Motor neuron (in vitro differentiated cells): ENCODE data around the gene DOLPP1. TPM values are rescaled to one million over a fixed set of nuclear protein-coding genes. Genes with fewer than 3 reads are reported as not detected.
A peak's percentile ranks its signal among the peaks of the same experiment; 100 is the strongest.
"Not testable (repeated sequence)": the region's sequence is repeated elsewhere in the genome, so short reads cannot be mapped to it uniquely, and the experiment has no call there.

ENCODE experiments used
- ATAC-seq, 8 experiments: fragments of 200-7000 bp; cut with Tn5 transposase; replicated peaks in 6 of 8; 2 replicates each; pipeline ENCODE4 v1.8.0; 2021; ENCODE audit warnings: mild to moderate bottlenecking in 8 of 8, moderate library complexity in 8 of 8
- H3K27ac ChIP-seq, 2 donors: fragments of 250-450 bp; sonication (Bioruptor Pico); 2 replicates each; pipeline ENCODE4 v1.9.0; 2021; ENCODE audit warnings: antibody characterized with exemption in 2 of 2, mild to moderate bottlenecking in 2 of 2, moderate library complexity in 1 of 2
- H3K4me1 ChIP-seq, 2 donors: fragments of 250-450 bp; sonication (Bioruptor Pico); replicated peaks in 1 of 2; 2 replicates each; pipeline ENCODE4 v1.6.1; 2021; ENCODE audit warnings: antibody characterized with exemption in 2 of 2, mild to moderate bottlenecking in 2 of 2, moderate library complexity in 1 of 2
- H3K4me3 ChIP-seq, 5 donors: fragments of 250-450 bp; sonication (Bioruptor Pico); 2 replicates each; pipeline ENCODE4 v1.9.0; 2021; ENCODE audit warnings: antibody characterized with exemption in 5 of 5, mild to moderate bottlenecking in 5 of 5, moderate library complexity in 4 of 5
- WGBS, 10 experiments: fragments of 450-650 bp; shearing (Covaris generic); methylation state at CpG; one replicate each; pipeline ENCODE4 v1.0.0; 2022; 5-methylcytosine and 5-hydroxymethylcytosine counted together
- in situ Hi-C, 9 experiments: fragments of 400-800 bp; cut with MboI; loops; one replicate each; pipeline ENCODE4 v1.15.0; 2021; ENCODE audit warnings: low sequenced_read_pairs in 9 of 9, low pct_unique_long_range_greater_than_20kb in 2 of 9; ENCODE audit not compliant: unreplicated experiment in 9 of 9
- total RNA-seq, 8 experiments: library from RNA; unstranded; fragments of 300-600 nt; gene quantifications; 2 replicates each; pipeline versions ENCODE4 v1.2.3 to v1.2.4, GENCODE V29; 2022

DOLPP1 gene
- 10 to 100 TPM; 11.3 to 32.2 (median 17.4) TPM for total RNA-seq

GRCh38 chr9:129080601-129081387 lies at the start of gene DOLPP1:
Gene DOLPP1 (plus strand): TSS chr9:129081111. CDS start chr9:129081132, 21 bp downstream.
- peak within 1 kb of the TSS; percentile 95 to 97 for H3K27ac ChIP-seq
- 0 to 2% (median 0%) methylated on average over 2 to 10 of the region's 70 CpGs; no CpG with 5 or more reads in 5 of the 10 experiments for WGBS, 10 experiments
- in situ Hi-C loops: no loop called here
- peak; percentile 91 to 97 (median 96) for ATAC-seq
- peaks cover 7 to 14% of the 10 kb centered on the region in 2 donors for H3K4me1 ChIP-seq
- H3K4me3 ChIP-seq: peak within 1 kb of the TSS; percentile 76 to 100 (median 96)

GRCh38 chr9:129031514-129031913 lies 49.4 kb upstream of the DOLPP1 start:
- no peak for ATAC-seq
- Histone ChIP-seq H3K4me1 (peaks cover 17 to 18% of the 10 kb centered on the region in 2 donors), H3K27ac (no peak overlapping the region), H3K4me3 (no peak overlapping the region)
- in situ Hi-C loops: no loop called here
- 60 to 100% (median 77%) methylated on average over 1 to 3 of the region's 4 CpGs; no CpG with 5 or more reads in 5 of the 10 experiments for WGBS, 10 experiments

- in situ Hi-C loops: no loop called here
- Histone ChIP-seq H3K27ac (no peak overlapping the region), H3K4me3 (no peak overlapping the region), H3K4me1 (peaks cover 14% of the 10 kb centered on the region in 2 donors)
- peak in 1 of 8 experiments; percentile 3 for ATAC-seq
- 49 to 100% (median 85%) methylated on average over 1 to 9 of the region's 12 CpGs; no CpG with 5 or more reads in 2 of the 10 experiments for WGBS, 10 experiments
These were observed 48.3 kb upstream of the DOLPP1 start for GRCh38 chr9:129032541-129033159.

GRCh38 chr9:129033216-129033615 lies 47.7 kb upstream of the DOLPP1 start:
- H3K4me1 ChIP-seq: peaks cover 16 to 17% of the 10 kb centered on the region in 2 donors
- no peak overlapping the region for H3K4me3 ChIP-seq
- H3K27ac ChIP-seq: no peak overlapping the region
- in situ Hi-C loops: no loop called here
- WGBS, 10 experiments: 70 to 100% (median 81%) methylated on average over 1 to 8 of the region's 8 CpGs
- ATAC-seq: no peak

- H3K4me1 ChIP-seq: peaks cover 8 to 11% of the 10 kb centered on the region in 2 donors
- ATAC-seq: peak in 5 of 8 experiments; percentile 5 to 23 (median 16)
- in situ Hi-C loops: not testable (repeated sequence)
- WGBS, 10 experiments: 0 to 90% (median 12%) methylated on average over 1 to 3 of the region's 13 CpGs; no CpG with 5 or more reads in 5 of the 10 experiments
- peak overlapping the region; percentile 21 to 90 (median 23) for H3K4me3 ChIP-seq
- peak overlapping the region; percentile 51 to 69 for H3K27ac ChIP-seq
These were observed 45.1 kb upstream of the DOLPP1 start for GRCh38 chr9:129035838-129036237.

- in situ Hi-C loops: no loop called here
- 0 to 2% (median 0%) methylated on average over 1 to 18 of the region's 49 CpGs; no CpG with 5 or more reads in 4 of the 10 experiments for WGBS, 10 experiments
- peak; percentile 95 to 97 (median 96) for ATAC-seq
- H3K4me3 ChIP-seq: peak within 1 kb of the TSS; percentile 81 to 96 (median 91)
- peak within 1 kb of the TSS; percentile 51 to 69 for H3K27ac ChIP-seq
- peaks cover 8 to 11% of the 10 kb centered on the region in 2 donors for H3K4me1 ChIP-seq
These were observed 44.5 kb upstream of the DOLPP1 start, which contains the start of gene MIGA2 for GRCh38 chr9:129036241-129036922. Gene MIGA2 (plus strand): TSS chr9:129036626. CDS start chr9:129040595, 3,969 bp downstream.

GRCh38 chr9:129036923-129037766 lies 43.8 kb upstream of the DOLPP1 start:
- WGBS, 10 experiments: 0 to 60% (median 4%) methylated on average over 1 to 5 of the region's 32 CpGs; no CpG with 5 or more reads in 3 of the 10 experiments
- ATAC-seq: no peak
- H3K27ac ChIP-seq: peak overlapping the region in 1 of 2 donors; percentile 31

GRCh38 chr9:129037767-129038098 lies 43.2 kb upstream of the DOLPP1 start:
- no peak for ATAC-seq
- Histone ChIP-seq H3K4me3 (peak overlapping the region in 3 of 5 donors; percentile 81 to 94 (median 90)), H3K4me1 (peaks cover 8 to 11% of the 10 kb centered on the region in 2 donors), H3K27ac (no peak overlapping the region)
- in situ Hi-C loops: no loop called here
- 69 to 80% (median 80%) methylated on average over 1 to 3 of the region's 6 CpGs; no CpG with 5 or more reads in 7 of the 10 experiments for WGBS, 10 experiments

More at GRCh38 chr9:129036923-129037766, 43.8 kb upstream of the DOLPP1 start:
- in situ Hi-C loops: no loop called here
- H3K4me3 ChIP-seq: peak overlapping the region; percentile 81 to 96 (median 91)
- peaks cover 8 to 11% of the 10 kb centered on the region in 2 donors for H3K4me1 ChIP-seq

- no peak overlapping the region for H3K27ac ChIP-seq
- H3K4me3 ChIP-seq: peak overlapping the region in 1 of 5 donors; percentile 94
- WGBS, 10 experiments: 40 to 93% (median 83%) methylated on average over 1 to 3 of the region's 8 CpGs; no CpG with 5 or more reads in 5 of the 10 experiments
- ATAC-seq: no peak
- in situ Hi-C loops: no loop called here
- peaks cover 8 to 11% of the 10 kb centered on the region in 2 donors for H3K4me1 ChIP-seq
These were observed 42.6 kb upstream of the DOLPP1 start for GRCh38 chr9:129038109-129038852.

- ATAC-seq: no peak
- H3K4me3 ChIP-seq: no peak overlapping the region
- in situ Hi-C loops: no loop called here
- no peak overlapping the region for H3K27ac ChIP-seq
- H3K4me1 ChIP-seq: peaks cover 8 to 11% of the 10 kb centered on the region in 2 donors
- WGBS, 10 experiments: 93 to 100% (median 100%) methylated on average over 1 to 9 of the region's 12 CpGs; no CpG with 5 or more reads in 7 of the 10 experiments
These were observed 40.7 kb upstream of the DOLPP1 start for GRCh38 chr9:129040113-129040643.

GRCh38 chr9:129042016-129042415 lies 38.9 kb upstream of the DOLPP1 start:
- Histone ChIP-seq H3K27ac (no peak overlapping the region), H3K4me1 (peaks cover 8% of the 10 kb centered on the region in 2 donors), H3K4me3 (no peak overlapping the region)
- 47 to 98% (median 82%) methylated on average over 3 to 9 of the region's 16 CpGs; no CpG with 5 or more reads in 6 of the 10 experiments for WGBS, 10 experiments
- peak in 2 of 8 experiments; percentile 10 to 56 for ATAC-seq
- in situ Hi-C loops: no loop called here
